HCT116 (cell line): ENCODE data around the gene NUP43. TPM values are rescaled to one million over a fixed set of nuclear protein-coding genes. Genes with fewer than 3 reads are reported as not detected.

ENCODE experiments used
- ATAC-seq: fragments of 200-7000 bp; cut with Tn5 transposase; 2 replicates; pipeline ENCODE4 v1.9.1; 2020; ENCODE audit warnings: mild to moderate bottlenecking, moderate library complexity
- BruUV-seq: library from RNA; stranded (reverse); fragments of 400-500 nt; replicated peaks from 2 replicates; lab custom pipeline; 2021; lab: Mats Ljungman, UMichigan
- CTCF ChIA-PET: fragments of 300-600 bp; sonication (Branson Sonifier 250); formaldehyde crosslinking; loops from one replicate; lab custom pipeline; 2021; ENCODE audit warnings: antibody characterized with exemption; lab: Charles Lee
- POLR2A ChIA-PET: fragments of 300-600, 350-600 bp; sonication (Branson Sonifier 250); formaldehyde crosslinking; loops from one replicate; lab custom pipeline; 2021; ENCODE audit warnings: antibody characterized with exemption; lab: Charles Lee
- RAD21 ChIA-PET, 2 experiments: fragments of 300-600 bp; sonication (Branson Sonifier 250); formaldehyde crosslinking; loops; one replicate each; lab custom pipeline; 2023; ENCODE audit warnings: low total read pairs in 2 of 2; ENCODE audit not compliant: uncharacterized antibody in 2 of 2, unreplicated experiment in 2 of 2, low non-redundant PET in 1 of 2; lab: Charles Lee
- DNase-seq: peaks from one replicate; pipeline ENCODE4 v3.0.0-alpha.2; 2010; ENCODE audit warnings: low read depth, low spot score
- H2AFZ ChIP-seq: fragments of 200-600 bp; shearing (Covaris generic), sonication (generic); 2 replicates; pipeline ENCODE4 v1.6.1; 2017; ENCODE audit warnings: low read depth, mixed run types, mixed read lengths, antibody characterized with exemption, low read length; ENCODE audit not compliant: poor library complexity, severe bottlenecking
- H3K27ac ChIP-seq: 2 replicates; pipeline ENCODE4 v1.5.1; 2012; ENCODE audit warnings: low read depth, low read length
- H3K27me3 ChIP-seq: fragments of 200-600 bp; sonication (generic); 2 replicates; pipeline ENCODE4 v1.6.1; 2016; ENCODE audit warnings: mixed run types, low read length, mixed read lengths; ENCODE audit not compliant: insufficient read depth
- H3K36me3 ChIP-seq, 2 experiments: fragments of 200-500 bp in 1 of 2; fragments of 200-600 bp in 1 of 2; sonication (Bioruptor generic) in 1 of 2; sonication (generic) in 1 of 2; 2 replicates each; pipeline versions ENCODE4 v1.5.1 to v1.6.1; 2014 to 2016; ENCODE audit warnings: low read length in 2 of 2, inconsistent platforms in 1 of 2, mixed read lengths in 1 of 2, mixed run types in 1 of 2; ENCODE audit not compliant: insufficient read depth in 2 of 2, control insufficient read depth in 1 of 2
- H3K4me1 ChIP-seq, 2 experiments: fragments of 200-600 bp in 1 of 2; sonication (generic) in 1 of 2; 2 replicates each; pipeline versions ENCODE4 v1.5.1 to v1.6.1; 2012 to 2017; ENCODE audit warnings: low read length in 2 of 2, inconsistent platforms in 1 of 2, mild to moderate bottlenecking in 1 of 2, mixed read lengths in 1 of 2, mixed run types in 1 of 2, moderate library complexity in 1 of 2; ENCODE audit not compliant: insufficient read depth in 2 of 2, control insufficient read depth in 1 of 2
- H3K4me2 ChIP-seq: fragments of 200-600 bp; sonication (generic); 2 replicates; pipeline ENCODE4 v1.6.1; 2017; ENCODE audit warnings: mixed run types, low read length, mixed read lengths
- H3K4me3 ChIP-seq, 2 experiments: fragments of 200-600 bp in 1 of 2; sonication (generic) in 1 of 2; replicated peaks in 1 of 2; 2 replicates each; pipeline ENCODE4 v1.5.1; 2011 to 2016; ENCODE audit warnings: low read length in 2 of 2, control low read depth in 1 of 2, low read depth in 1 of 2, mild to moderate bottlenecking in 1 of 2, mixed read lengths in 1 of 2, mixed run types in 1 of 2
- H3K79me2 ChIP-seq: fragments of 200-600 bp; sonication (generic); 2 replicates; pipeline ENCODE4 v1.6.1; 2017; ENCODE audit warnings: mild to moderate bottlenecking, mixed run types, low read length, moderate library complexity, mixed read lengths; ENCODE audit not compliant: insufficient read depth
- H3K9ac ChIP-seq: fragments of 200-600 bp; sonication (generic); 2 replicates; pipeline ENCODE4 v1.6.1; 2016; ENCODE audit warnings: low read length, mixed read lengths
- H3K9me2 ChIP-seq: fragments of 200-600 bp; sonication (generic), shearing (Covaris generic); 2 replicates; pipeline ENCODE4 v1.6.1; 2017; ENCODE audit warnings: mixed run types, mild to moderate bottlenecking, moderate library complexity; ENCODE audit not compliant: insufficient read depth
- H3K9me3 ChIP-seq, 2 experiments: fragments of 200-500 bp in 1 of 2; fragments of 200-600 bp in 1 of 2; sonication (Bioruptor generic) in 1 of 2; sonication (generic) in 1 of 2; 2 replicates each; pipeline ENCODE4 v1.6.1; 2014 to 2017; ENCODE audit warnings: low read length in 2 of 2, mixed read lengths in 2 of 2, inconsistent platforms in 1 of 2, low read depth in 1 of 2, mild to moderate bottlenecking in 1 of 2, mixed run types in 1 of 2, moderate library complexity in 1 of 2; ENCODE audit not compliant: control insufficient read depth in 1 of 2, insufficient read depth in 1 of 2
- H4K20me1 ChIP-seq: fragments of 200-600 bp; sonication (generic), shearing (Covaris generic); 2 replicates; pipeline ENCODE4 v1.6.1; 2017; ENCODE audit warnings: mixed run types, mild to moderate bottlenecking, moderate library complexity; ENCODE audit not compliant: insufficient read depth
- EZH2 ChIP-seq: fragments of 200-600 bp; sonication (generic); IDR thresholded peaks from 2 replicates; pipeline ENCODE4 v1.6.1; 2017; ENCODE audit warnings: antibody characterized with exemption, mixed run types
- EZH2phosphoT487 ChIP-seq: fragments of 200-600 bp; IDR thresholded peaks from 2 replicates; pipeline ENCODE4 v1.6.1; 2018; ENCODE audit warnings: antibody characterized with exemption, borderline replicate concordance
- FOSL1 ChIP-seq: IDR thresholded peaks from 2 replicates; pipeline ENCODE4 v1.6.1; 2012; ENCODE audit warnings: low read depth
- JUND ChIP-seq: IDR thresholded peaks from 2 replicates; pipeline ENCODE4 v1.6.1; 2012
- MAX ChIP-seq: IDR thresholded peaks from 2 replicates; pipeline ENCODE4 v1.6.1; 2012
- POLR2A ChIP-seq: IDR thresholded peaks from 2 replicates; pipeline ENCODE4 v1.7.0; 2011; ENCODE audit warnings: borderline replicate concordance; ENCODE audit not compliant: insufficient read depth, insufficient read length; ENCODE audit errors: extremely low read depth
- SIN3A ChIP-seq: IDR thresholded peaks from 2 replicates; pipeline ENCODE4 v1.6.1; 2012; ENCODE audit warnings: low read depth
- SP1 ChIP-seq: IDR thresholded peaks from 2 replicates; pipeline ENCODE4 v1.6.1; 2012; ENCODE audit warnings: low read depth
- ZNF274 ChIP-seq: fragments of 200-500 bp; sonication (Bioruptor generic); IDR thresholded peaks from 2 replicates; pipeline ENCODE4 v1.6.1; 2014; ENCODE audit warnings: mild to moderate bottlenecking, low read depth, low read length, inconsistent platforms
- intact Hi-C: fragments of 100-400 bp; cut with micrococcal nuclease; formaldehyde crosslinking; loops from 2 replicates; pipeline ENCODE4 v1.10.0; 2022
- total RNA-seq: library from RNA; stranded (reverse); gene quantifications from one replicate; pipeline ENCODE4 v1.2.1, GENCODE V29; 2021; ENCODE audit not compliant: unreplicated experiment

NUP43 gene
- total RNA-seq, 1 experiment from 2014 or later = 51.0 TPM

- CTCF ChIA-PET = no interaction called here
- ATAC-seq = no peak
Measured at GRCh38 chr6:149711711-149712110, 34.6 kb downstream of the NUP43 start.

GRCh38 chr6:149701714-149702113, 44.6 kb downstream of the NUP43 start:
- ChIA-PET POLR2A (no interaction called here), CTCF (no interaction called here), RAD21 (no interaction called here)
- Histone ChIP-seq H3K36me3 (peaks cover 4 to 5% of the 10 kb centered on the region in 2 experiments; a peak in 1 of 4 replicates), H3K4me1 (no peaks in the 10 kb centered on the region), H3K27me3 (no peaks in the 10 kb centered on the region), H3K9ac (no peak overlapping the region), H3K79me2 (peaks cover 98% of the 10 kb centered on the region), H3K27ac (no peak overlapping the region), H2AFZ (no peak overlapping the region), H3K4me2 (no peak overlapping the region), H4K20me1 (peaks cover 16% of the 10 kb centered on the region; the same call in 1 of the 2 replicates), H3K9me2 (no peaks in the 10 kb centered on the region), H3K4me3 (no peak overlapping the region), H3K9me3 (no peaks in the 10 kb centered on the region)
- TF ChIP-seq POLR2A (no peak), SP1 (no peak), SIN3A (no peak), EZH2 (no peak), FOSL1 (no peak), MAX (no peak), ZNF274 (no peak)
- intact Hi-C loops = no loop called here
- DNase-seq (no peak), ATAC-seq (no peak)
- BruUV-seq = no TSS peak

More at GRCh38 chr6:149711711-149712110, 34.6 kb downstream of the NUP43 start:
- Histone ChIP-seq H3K4me2 (no peak overlapping the region), H3K9me2 (no peaks in the 10 kb centered on the region), H3K36me3 (no peaks in the 10 kb centered on the region), H3K4me1 (peaks cover 4 to 7% of the 10 kb centered on the region in 2 experiments; a peak in 3 of 4 replicates), H2AFZ (no peak overlapping the region), H3K79me2 (peaks cover 100% of the 10 kb centered on the region), H3K4me3 (no peak overlapping the region), H3K27ac (no peak overlapping the region)
- intact Hi-C loops = no loop called here
- no TSS peak for BruUV-seq
- TF ChIP-seq JUND = no peak
- TF ChIP-seq POLR2A = no peak
- no peak for TF ChIP-seq EZH2phosphoT487
- TF ChIP-seq, all 23 proteins: peak for 0
- no peak for DNase-seq
- no peaks in the 10 kb centered on the region for H3K27me3 ChIP-seq
- no peaks in the 10 kb centered on the region for H3K9me3 ChIP-seq
- ChIA-PET POLR2A (no interaction called here), RAD21 (no interaction called here)
- no peak overlapping the region for H3K9ac ChIP-seq
- peaks cover 16% of the 10 kb centered on the region; the same call in 1 of the 2 replicates for H4K20me1 ChIP-seq
